T-helper 1 cell treated with Interleukin-12 subunit alpha and Interleukin-12 subunit beta and Interleukin-4 antibody, amounts not matched to agents 30 ng/mL and 1 ng/mL, for 36 hours (primary cell): ENCODE measurements around the gene COTL1. TPM values are rescaled to one million over a fixed set of nuclear protein-coding genes. Genes with fewer than 3 reads are reported as not detected.

Experiments used
- intact Hi-C: fragments of 100-400 bp; cut with micrococcal nuclease; formaldehyde crosslinking; loops from one replicate; pipeline ENCODE4 v1.15.1; 2024
- total RNA-seq: library from RNA; stranded (reverse); gene quantifications from 2 replicates; pipeline ENCODE4 v1.2.3, GENCODE V29; 2022

The COTL1 gene, protein sequence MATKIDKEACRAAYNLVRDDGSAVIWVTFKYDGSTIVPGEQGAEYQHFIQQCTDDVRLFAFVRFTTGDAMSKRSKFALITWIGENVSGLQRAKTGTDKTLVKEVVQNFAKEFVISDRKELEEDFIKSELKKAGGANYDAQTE
- total RNA-seq = 777 and 788 TPM in 2 replicates

DNA sequence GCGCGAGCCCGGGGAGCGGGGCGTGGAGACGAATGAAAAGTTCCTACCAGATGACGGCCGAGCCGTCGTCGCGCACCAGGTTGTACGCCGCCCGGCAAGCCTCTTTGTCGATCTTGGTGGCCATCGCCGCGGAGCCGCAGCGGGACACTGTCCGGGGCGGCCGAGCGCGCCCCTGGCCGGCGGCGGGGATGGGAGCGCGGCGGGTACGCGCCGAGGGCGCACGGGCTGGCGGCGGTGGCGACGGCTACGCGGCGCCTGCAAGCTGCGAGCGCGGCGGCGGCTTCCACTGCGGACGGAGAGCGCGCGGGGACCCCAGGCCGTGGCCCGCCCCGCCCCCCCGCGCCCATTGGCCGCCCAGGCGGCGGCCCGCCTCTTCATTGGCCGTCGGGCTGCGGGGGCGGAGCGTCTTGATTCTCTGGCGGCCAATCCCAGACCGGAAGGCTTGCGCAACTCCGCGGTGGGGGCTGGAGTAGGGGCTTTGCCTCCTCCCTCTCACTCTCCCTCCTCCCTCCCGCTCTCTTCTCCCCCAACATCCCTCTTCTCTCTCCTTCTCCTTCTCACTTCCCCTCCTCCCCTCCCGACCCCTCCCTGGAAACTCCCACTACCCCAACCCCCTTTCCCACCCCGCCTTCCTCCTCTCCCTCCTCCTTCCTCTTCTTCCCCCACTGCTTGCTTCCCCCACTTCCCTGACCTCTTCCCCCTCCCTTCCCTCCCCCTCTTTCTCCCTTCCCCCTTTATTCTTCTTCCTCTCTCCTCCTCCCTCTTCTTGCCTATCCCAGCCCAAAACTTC lies at the start of gene COTL1:
COTL1 (minus strand) TSS at position 288 of the 790 bp plus-strand sequence; CDS start at position 124, 164 bp downstream.
- intact Hi-C loops = loop anchor here (1.0 kb wide), 5 partner anchors 10 to 107 kb away; no protein-coding TSS in a partner anchor

DNA sequence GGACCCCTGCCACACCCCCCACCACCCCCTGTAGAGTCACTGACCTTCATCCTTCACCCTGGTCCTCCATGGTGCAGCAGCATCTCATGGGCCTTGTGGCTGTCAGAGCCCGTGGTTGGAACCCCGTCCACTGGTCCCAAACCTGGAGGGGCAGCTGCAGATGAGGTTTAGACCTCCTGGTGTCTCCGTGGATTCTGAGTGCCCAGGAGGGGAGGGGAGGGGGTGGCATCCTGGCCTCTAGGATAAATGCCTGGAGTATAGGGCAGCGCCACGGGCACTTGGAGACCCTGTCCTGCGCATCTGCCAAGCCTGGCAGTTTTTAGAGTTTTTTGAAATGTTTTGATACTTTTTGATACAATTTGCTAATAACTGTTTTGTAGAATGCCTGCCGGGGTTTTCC lies 48.0 kb upstream of the COTL1 start:
- intact Hi-C loops = no loop called here

DNA sequence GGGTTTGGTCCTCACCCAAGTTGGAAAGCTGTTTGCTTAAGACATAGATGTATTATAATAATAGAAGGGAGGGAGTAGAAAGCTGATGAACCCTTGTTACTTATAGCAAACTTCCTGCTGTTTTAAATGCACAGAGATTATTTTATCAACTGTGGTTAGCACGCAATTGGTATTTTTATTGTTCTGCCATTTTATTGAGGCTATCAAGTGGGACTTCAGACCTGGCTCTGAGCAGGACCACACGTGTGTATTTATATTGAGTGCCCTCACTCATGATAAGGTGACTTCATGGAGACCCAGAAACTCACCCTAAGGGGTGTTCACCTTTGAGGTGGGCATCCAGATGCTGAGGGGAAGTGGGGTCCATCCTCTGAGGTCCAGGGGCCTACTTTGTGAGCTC lies 47.5 kb upstream of the COTL1 start:
- intact Hi-C loops = no loop called here

DNA sequence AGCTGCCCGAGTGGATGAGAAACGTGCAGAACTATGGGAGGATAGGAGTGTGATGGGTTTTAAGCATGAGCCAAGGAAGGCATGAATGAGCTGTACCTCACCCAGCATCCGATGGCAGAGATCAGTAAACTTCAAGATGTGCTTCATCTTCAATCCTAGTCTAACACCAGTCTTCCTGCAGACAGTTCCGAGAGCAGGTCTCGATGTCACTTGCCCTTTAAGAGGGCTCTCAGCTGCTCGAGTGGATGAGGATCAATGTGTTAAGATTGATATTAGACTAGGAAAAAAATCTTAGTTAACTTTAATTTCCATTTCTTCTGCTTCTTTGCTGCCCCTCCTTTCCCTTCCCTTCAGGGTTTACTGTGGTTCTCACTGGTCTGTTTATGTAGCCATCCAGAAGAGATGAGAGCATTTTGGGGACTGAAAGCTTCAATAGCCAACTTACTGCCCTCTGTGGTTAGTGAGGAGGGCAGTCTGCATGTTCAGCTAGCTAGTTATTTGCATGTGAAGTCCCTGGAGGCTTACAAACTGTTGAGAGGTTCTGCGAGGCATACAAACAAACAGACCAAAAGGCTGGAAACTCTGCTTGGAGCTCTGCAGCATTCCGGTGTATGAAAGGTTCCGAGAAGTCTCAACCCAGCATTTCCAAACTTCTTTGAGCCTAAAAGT lies 45.7 kb upstream of the COTL1 start:
- intact Hi-C loops = no loop called here

DNA sequence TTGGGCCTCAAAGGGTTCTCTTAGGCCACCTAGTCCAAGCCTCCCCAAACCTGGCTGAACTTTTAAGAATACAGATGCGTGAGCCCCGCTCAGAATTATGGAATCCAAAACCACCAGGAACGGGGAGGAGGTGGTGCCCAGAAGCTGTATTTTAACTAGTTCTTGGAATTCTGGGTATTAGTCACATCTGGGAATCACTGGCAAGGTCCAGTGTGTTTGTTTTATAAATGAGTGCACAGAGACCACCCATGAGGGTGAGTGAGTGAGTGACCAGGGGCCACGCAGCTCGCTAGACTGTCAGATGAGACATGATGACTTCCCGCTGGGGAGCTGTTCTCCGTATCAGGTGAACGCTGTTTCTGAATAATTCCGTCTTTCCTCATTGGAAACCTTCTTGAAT lies 44.6 kb upstream of the COTL1 start:
- intact Hi-C loops = no loop called here

DNA sequence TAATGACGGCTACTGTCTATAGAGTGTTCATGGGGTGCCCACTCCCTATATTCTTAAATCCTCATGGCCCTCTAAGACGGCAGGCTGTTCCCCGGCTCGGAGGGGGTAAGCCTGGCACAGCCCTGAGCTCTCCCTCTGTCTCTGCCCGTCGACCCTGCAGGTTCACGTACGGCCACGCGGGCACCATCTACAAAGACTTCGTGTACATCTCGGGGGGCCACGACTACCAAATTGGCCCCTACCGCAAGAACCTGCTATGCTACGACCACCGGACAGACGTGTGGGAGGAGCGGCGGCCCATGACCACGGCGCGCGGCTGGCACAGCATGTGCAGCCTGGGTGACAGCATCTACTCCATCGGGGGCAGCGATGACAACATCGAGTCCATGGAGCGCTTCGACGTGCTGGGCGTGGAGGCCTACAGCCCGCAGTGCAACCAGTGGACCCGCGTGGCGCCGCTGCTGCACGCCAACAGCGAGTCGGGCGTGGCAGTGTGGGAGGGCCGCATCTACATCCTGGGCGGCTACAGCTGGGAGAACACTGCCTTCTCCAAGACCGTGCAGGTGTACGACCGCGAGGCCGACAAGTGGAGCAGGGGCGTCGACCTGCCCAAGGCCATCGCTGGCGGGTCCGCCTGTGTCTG lies 43.7 kb upstream of the COTL1 start:
- intact Hi-C loops = no loop called here

DNA sequence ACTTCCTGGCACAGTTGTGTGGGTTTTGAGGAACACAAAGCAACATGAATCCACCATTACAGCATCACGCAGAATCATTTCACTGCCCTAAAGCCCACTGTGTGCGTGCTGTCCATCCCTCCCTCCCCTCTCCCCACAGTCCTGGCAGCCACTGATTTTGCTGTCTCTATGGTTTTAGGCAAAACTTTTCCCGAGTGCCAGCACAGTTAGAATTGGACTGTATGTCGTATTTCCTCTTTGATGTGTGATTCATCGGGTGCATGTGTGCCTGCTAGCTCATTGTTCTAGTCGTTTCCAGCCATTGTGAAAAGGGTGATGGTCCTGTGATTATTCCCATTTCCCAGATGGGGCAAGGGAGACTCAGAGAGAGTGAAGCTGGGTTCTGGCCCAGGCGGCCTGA lies 43.1 kb upstream of the COTL1 start:
- intact Hi-C loops = no loop called here

DNA sequence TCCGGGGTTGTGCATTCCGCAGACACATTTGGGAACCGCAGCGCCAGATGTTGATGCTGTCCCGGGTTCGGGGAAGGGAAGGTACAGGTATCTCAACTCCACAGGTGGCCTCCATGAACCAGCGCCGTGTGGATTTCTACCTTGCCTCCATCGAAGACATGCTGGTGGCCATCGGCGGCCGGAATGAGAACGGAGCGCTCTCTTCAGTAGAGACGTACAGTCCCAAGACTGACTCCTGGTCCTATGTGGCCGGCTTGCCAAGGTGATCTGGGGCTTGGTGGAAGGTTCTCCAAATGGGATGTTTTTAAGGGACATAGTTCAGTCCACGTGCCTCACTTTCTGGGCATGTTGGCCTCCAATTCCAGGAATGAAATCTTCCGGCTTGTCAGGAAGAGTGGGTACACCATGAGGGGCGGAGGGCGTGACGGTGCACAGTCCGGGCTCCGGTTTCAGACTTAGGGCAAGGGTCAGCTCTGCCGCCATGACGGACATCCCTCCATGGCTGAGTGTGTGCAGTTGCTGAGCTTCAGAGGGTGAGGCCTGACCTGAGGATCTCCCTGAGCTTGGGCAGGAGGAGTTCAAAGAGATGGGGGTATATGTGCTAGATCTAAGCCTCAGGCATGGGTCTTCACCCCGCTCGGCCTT lies 41.9 kb upstream of the COTL1 start:
- intact Hi-C loops = no loop called here

DNA sequence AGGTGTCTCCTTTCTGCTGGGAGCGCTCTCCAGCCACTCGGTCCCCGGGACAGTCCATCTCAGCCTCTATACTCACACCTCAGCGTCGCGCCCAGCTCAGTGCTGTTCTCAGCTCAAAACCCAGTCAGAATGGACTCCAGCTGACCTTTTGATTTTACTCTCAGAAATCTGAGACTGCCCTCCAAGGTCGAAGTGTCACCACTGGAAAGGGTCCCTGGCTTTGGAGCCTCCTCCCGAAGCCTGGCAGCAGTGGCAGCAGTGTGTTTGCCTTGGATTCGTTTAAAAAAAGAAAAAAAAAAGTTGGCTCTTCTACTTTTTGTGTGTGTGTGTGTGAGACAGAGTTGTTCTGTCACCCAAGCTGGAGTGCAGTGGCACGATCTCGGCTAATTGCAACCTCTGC lies 40.8 kb upstream of the COTL1 start:
- intact Hi-C loops = no loop called here

DNA sequence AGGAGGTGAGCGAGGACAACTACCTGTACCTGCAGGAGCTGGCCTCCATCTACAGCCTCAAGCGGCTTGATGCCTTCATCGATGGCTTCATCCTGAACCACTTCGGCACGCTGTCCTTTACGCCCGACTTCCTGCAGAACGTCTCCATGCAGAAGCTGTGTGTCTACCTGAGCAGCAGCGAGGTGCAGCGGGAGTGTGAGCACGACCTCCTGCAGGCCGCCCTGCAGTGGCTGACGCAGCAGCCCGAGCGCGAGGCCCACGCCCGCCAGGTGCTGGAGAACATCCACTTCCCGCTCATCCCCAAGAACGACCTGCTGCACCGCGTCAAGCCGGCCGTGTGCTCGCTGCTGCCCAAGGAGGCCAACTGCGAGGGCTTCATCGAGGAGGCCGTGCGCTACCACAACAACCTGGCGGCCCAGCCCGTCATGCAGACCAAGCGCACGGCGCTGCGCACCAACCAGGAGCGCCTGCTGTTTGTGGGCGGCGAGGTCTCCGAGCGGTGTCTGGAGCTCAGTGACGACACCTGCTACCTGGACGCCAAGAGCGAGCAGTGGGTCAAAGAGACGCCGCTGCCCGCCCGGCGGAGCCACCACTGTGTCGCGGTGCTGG lies 39.5 kb upstream of the COTL1 start:
- intact Hi-C loops = no loop called here

DNA sequence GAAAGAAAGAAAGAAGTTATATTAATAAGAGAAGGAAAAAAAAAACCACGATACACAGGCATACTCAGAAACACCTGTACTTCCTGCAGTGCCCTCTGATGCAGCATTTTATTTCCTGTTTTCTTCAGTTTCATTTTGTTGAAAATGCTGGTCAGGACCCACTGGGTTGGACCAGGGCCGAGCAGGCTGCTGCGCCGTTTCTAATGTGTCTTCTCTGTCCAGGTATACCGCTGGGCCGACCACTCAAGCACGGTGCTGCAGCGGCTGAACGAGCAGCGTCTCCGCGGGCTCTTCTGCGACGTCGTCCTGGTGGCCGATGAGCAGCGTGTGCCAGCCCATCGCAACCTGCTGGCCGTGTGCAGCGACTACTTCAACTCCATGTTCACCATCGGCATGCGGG lies 38.8 kb upstream of the COTL1 start:
- intact Hi-C loops = no loop called here

DNA sequence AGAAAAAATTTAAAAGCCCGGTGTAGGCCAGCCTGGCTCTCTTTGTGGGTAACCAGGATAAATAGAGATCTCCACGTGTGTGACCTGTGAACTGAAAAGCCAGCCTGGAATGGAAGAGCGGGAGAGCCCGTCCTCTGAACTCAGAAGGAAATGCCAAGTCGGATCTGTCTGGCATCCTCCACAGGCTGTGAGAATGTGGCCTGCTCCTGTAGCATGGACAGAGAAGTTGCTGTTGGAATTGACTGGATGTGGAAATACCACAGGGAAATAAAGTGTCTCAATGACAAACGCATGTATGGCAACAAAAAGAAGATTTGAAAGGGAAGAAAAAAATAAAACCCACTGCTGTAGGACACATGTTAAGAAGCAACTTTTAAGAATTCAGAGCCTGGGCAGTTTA lies 37.1 kb upstream of the COTL1 start:
- intact Hi-C loops = no loop called here

DNA sequence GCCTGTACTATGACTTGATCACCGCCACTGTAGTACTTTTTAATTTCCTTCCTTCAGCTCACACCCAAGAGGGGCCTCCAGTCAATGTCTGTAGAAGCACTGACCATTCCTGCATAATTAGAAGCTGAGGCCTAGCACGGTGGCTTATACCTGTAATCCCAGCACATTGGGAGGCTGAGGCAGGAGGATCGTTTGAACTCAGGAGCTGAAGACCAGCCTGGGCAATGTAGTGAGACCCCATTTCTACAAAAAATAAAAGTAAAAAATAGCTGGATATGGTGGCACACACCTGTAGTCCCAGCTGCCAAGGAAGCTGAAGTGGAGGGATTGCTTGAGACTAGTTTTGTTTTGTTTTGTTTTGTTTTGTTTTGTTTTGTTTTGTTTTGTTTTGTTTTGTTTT lies 36.4 kb upstream of the COTL1 start:
- intact Hi-C loops = no loop called here

DNA sequence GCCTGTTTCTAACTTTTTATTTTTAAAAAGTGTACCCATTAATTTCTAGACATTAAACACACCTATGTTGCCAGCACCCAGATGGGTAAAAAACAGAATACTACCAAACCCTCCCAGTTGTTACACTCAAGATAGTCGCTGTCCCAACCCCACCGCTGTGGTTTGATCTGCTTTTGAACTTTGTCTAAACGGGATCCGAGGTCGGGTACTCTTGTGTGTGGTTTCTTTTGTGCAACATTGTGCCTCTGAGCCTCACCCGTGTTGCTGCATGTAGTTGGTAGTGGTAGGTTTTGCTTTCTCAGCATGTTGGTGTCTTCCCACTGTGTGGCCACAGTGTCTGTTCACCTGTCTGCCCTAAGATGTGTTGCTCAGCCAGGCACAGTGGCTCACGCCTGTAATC lies 34.7 kb upstream of the COTL1 start:
- intact Hi-C loops = no loop called here

DNA sequence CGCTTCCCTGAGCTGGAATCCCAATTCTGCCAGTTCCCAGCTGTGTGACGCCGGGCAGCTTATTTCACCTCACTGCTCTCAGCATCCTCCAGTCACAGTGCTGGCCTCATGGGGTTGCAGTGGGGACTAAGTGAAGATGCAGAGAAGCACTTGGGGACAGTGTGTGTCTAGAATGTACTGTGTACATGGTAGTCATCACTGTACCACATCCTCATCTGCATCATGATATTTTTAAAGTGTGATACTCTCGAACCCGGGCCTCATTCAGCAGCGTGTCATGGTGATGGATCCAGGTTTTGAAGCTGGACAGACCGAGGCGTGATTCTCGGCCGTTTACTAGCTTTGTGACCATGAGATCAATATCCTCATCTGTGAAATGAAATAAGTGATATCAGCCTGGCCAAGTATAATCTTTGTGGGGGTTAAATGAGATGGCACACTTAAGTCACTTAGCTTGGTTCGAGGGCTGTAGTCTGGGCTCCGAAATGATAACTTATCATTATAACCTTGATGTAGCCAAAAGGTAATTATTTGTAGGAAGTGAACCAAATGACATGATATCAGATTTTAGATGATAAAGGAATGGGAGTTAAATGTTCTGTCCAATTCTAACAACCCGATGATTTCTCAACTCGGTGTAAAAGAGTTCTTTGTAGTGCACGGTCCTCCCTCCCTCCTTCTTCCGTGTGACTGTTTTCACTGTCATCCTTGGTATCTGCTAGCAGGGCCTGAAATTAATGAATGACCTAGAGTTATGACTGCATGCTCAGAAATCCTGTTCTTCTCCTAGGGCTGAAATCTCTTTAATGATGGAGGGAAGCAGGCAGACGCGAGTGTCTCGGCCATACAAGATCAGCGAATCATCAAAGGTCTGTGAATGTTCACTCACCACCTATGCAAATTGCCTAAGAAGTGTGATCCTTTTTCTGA lies 32.4 kb upstream of the COTL1 start:
- intact Hi-C loops = no loop called here

DNA sequence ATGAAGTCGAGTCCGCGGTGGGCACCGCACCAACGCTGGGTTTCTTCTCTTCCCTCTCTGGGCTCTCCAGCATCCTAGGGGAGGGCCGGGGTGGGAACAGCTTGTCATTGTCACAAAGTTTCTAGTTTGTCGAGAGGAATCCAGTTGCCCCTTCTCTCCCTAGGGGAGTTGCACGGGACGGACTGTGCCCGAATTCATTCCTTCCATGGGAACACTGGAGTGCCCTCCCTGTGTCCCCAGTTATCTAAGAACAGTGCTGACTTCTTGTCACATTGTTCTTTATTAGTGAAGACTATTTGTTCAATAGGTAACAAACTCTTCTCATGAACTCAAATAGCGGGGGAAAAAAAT lies 31.6 kb upstream of the COTL1 start:
- intact Hi-C loops = loop anchor here (1.0 kb wide), 1 partner anchor 51 kb away; no protein-coding TSS in a partner anchor

DNA sequence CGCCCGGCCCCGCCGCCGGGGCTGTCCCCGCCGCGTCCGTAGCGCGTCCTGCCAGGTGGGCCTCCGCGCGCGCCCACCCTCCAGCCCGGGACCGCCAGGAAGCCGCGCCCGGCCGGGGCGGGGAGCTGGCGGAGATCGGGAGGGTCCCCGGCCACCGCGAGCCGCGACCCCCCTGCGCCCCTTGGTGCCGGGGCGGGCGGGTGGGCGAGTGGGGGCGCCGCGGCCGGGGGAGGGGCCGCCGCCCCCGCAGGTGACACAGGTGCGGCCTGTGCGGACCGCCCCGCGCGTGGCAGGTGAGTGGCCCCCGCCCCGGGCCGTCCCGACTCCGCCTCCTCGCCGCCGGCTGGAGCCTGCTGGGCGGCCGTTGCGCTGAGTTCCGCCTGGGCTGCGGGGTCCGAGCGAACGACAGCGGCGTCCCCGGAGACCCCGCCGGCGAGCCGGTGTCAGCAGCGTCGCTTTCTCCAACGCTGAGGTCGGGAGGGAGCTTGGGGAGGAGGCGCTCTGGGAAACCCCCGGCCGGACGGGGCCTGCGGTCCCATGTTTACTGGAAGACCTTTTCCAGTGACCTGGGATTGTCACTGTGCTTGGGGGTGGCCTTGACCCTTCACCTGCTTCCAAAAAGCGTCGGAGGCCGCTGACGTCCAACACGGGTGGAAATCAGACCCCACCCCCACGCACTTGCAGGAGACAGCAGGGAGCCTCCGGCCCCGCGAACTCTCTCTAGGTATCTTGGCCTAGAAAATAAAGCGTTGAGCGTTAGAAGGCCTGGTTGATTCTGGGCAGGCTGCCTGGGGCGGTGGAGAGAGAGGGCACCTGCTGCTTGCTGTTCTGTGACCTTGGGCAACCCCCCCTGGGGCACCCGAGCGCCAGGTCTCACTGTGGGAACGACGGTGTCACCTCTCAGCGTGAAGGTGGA lies 31.0 kb upstream of the COTL1 start:
- intact Hi-C loops = loop anchor here (1.0 kb wide), 1 partner anchor 51 kb away; no protein-coding TSS in a partner anchor

DNA sequence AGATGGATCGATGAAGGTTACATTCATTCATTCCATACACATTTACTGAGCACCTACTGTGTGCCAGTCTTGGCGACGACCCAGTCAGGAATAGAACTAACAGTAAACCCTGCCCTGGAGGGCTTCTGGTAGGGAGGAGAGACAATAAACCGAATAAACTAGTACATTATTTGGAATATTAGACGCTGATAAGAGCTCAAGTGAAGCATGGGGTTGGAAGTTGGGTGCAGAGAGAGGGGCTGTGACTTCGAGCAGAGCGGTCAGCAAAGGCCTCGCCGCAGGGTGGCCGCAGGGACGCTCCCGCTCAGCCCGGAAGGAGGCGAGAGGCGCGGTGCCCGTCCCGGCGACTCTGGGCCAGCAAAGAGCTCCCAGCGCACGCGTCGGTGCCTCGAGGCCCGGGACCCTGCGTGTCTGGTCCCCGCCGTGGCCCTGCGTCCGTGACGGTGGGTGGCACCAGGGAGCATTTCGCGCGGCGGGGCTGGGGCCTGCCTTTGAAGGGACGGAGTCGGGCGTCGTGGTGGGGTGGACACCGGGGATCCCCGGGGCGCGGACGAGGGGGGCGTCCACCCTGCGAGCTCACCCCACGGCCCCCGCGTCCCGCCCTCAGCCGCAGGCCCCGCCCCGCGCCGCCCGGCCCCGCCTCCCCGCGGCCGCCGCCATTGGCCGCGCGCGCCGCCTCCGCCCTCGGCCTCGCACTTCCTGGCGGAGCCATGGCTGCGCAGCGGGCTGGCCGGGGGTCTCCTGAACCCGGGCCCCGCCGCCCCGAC lies 30.1 kb upstream of the COTL1 start, which contains the start of gene KLHL36:
KLHL36 (plus strand) TSS at position 684 of the 767 bp plus-strand sequence. CDS start 2,357 bp downstream, outside the sequence.
- intact Hi-C loops = loop anchor here (2.0 kb wide), 1 partner anchor 25 kb away; no protein-coding TSS in a partner anchor
